RPMI7951 (cell line): ENCODE results near the gene SYP. TPM values are rescaled to one million over a fixed set of nuclear protein-coding genes. Genes with fewer than 3 reads are reported as not detected.

Experiments used
- total RNA-seq: library from RNA; depleted of rRNA; stranded (reverse); fragments of >200 nt; shearing (Covaris generic); gene quantifications from 2 replicates; pipeline ENCODE4 v1.2.3, GENCODE V29; 2014; rRNA removed

Gene SYP
- total RNA-seq, 1 experiment from 2014 or later: 0.36 TPM

Other genes starting within 250 kb of the SYP start
- gene OTUD5, start 242.6 kb downstream of the SYP start, total RNA-seq: 24.6 and 28.7 TPM in 2 replicates
- 0.59 and 1.4 TPM in 2 replicates for gene KCND1, start 228.3 kb downstream of the SYP start, total RNA-seq
- 17.7 and 18.3 TPM in 2 replicates for gene GRIPAP1, start 197.9 kb downstream of the SYP start, total RNA-seq
- 46.8 and 49.0 TPM in 2 replicates for gene TFE3, start 156.8 kb downstream of the SYP start, total RNA-seq
- 0.72 and 1.1 TPM in 2 replicates for gene CCDC120, start 141.2 kb downstream of the SYP start, total RNA-seq
- gene PRAF2, start 126.2 kb downstream of the SYP start, total RNA-seq: 19.9 and 21.1 TPM in 2 replicates
- gene WDR45, start 120.3 kb downstream of the SYP start, total RNA-seq: 65.5 and 76.1 TPM in 2 replicates
- 39.6 and 47.1 TPM in 2 replicates for gene GPKOW, start 76.5 kb downstream of the SYP start, total RNA-seq
- gene MAGIX, start 37.4 kb downstream of the SYP start, total RNA-seq: 1.9 and 2.4 TPM in 2 replicates
- 333 and 417 TPM in 2 replicates for gene PLP2, start 28.3 kb downstream of the SYP start, total RNA-seq
- 7.2 and 8.7 TPM in 2 replicates for gene PRICKLE3, start 13.8 kb downstream of the SYP start, total RNA-seq
- not detected in 2 replicates for gene CACNA1F, start 33.1 kb upstream of the SYP start, total RNA-seq
- 22.7 and 29.4 TPM in 2 replicates for gene CCDC22, start 35.3 kb upstream of the SYP start, total RNA-seq
- not detected in 2 replicates for gene FOXP3, start 64.5 kb upstream of the SYP start, total RNA-seq
- gene PPP1R3F, start 69.6 kb upstream of the SYP start, total RNA-seq: 2.3 and 2.9 TPM in 2 replicates
- not detected in 2 replicates for gene GAGE10, start 103.5 kb upstream of the SYP start, total RNA-seq
- gene GAGE12J, start 121.8 kb upstream of the SYP start, total RNA-seq: not detected in 2 replicates
- 1.4 and 1.8 TPM in 2 replicates for gene GAGE13, start 131.4 kb upstream of the SYP start, total RNA-seq